GM19324 (cell line): Measurements from ENCODE around the gene DAPK1.

Experiments
- ATAC-seq: cut with Tn5 transposase; IDR thresholded peaks from one replicate; pipeline ENCODE4 v1.9.1; 2021; ENCODE audit warnings: mild to moderate bottlenecking, moderate library complexity; ENCODE audit not compliant: unreplicated experiment, low FRiP score

DAPK1 gene

GRCh38 chr9:87677776-87678587, 180.3 kb downstream of the DAPK1 start:
- ATAC-seq, result no peak

GRCh38 chr9:87678650-87679355, 181.1 kb downstream of the DAPK1 start:
- ATAC-seq, result no peak

- ATAC-seq, result no peak
Observed at GRCh38 chr9:87681271-87682061, 183.8 kb downstream of the DAPK1 start.

- no peak for ATAC-seq
Observed at GRCh38 chr9:87682085-87682484, 184.4 kb downstream of the DAPK1 start.

GRCh38 chr9:87682618-87683017, 185.0 kb downstream of the DAPK1 start:
- no peak for ATAC-seq

GRCh38 chr9:87683751-87684626, 186.3 kb downstream of the DAPK1 start:
- no peak for ATAC-seq

- ATAC-seq, result no peak
Observed at GRCh38 chr9:87684627-87685219, 187.1 kb downstream of the DAPK1 start.

- no peak for ATAC-seq
Observed at GRCh38 chr9:87685441-87685840, 187.8 kb downstream of the DAPK1 start.

GRCh38 chr9:87685871-87686519, 188.3 kb downstream of the DAPK1 start:
- no peak for ATAC-seq

- no peak for ATAC-seq
Observed at GRCh38 chr9:87686520-87687090, 188.9 kb downstream of the DAPK1 start.

- no peak for ATAC-seq
Observed at GRCh38 chr9:87687207-87687606, 189.5 kb downstream of the DAPK1 start.

- no peak for ATAC-seq
Observed at GRCh38 chr9:87694236-87694755, 196.6 kb downstream of the DAPK1 start.

- ATAC-seq, result no peak
Observed at GRCh38 chr9:87695523-87695922, 197.9 kb downstream of the DAPK1 start.

- ATAC-seq, result no peak
Observed at GRCh38 chr9:87696641-87697040, 199.0 kb downstream of the DAPK1 start.

GRCh38 chr9:87698069-87698809, 200.6 kb downstream of the DAPK1 start:
- no peak for ATAC-seq

GRCh38 chr9:87699835-87700234, 202.2 kb downstream of the DAPK1 start:
- ATAC-seq, result no peak

GRCh38 chr9:87701491-87701890, 203.8 kb downstream of the DAPK1 start:
- no peak for ATAC-seq

GRCh38 chr9:87701931-87702421, 204.3 kb downstream of the DAPK1 start:
- no peak for ATAC-seq
